B cell (primary cell): ENCODE measurements around the gene BIK. TPM values are rescaled to one million over a fixed set of nuclear protein-coding genes. Genes with fewer than 3 reads are reported as not detected.
A peak's percentile ranks its signal among the peaks of the same experiment; 100 is the strongest.

ENCODE experiments used
- ATAC-seq: fragments of 200-7000 bp; cut with Tn5 transposase; one replicate; pipeline ENCODE4 v1.10.0; 2021; ENCODE audit warnings: low read depth, mild to moderate bottlenecking, moderate number of reproducible peaks, moderate library complexity
- CTCF ChIA-PET: fragments of 350-600 bp; sonication (Branson Sonifier 250); formaldehyde crosslinking; loops from one replicate; lab custom pipeline; 2021; ENCODE audit warnings: antibody characterized with exemption, inconsistent platforms; lab: Charles Lee
- POLR2A ChIA-PET: fragments of 350-600 bp; sonication (Branson Sonifier 250); formaldehyde crosslinking; loops from one replicate; lab custom pipeline; 2021; ENCODE audit warnings: antibody characterized with exemption; lab: Charles Lee
- DNase-seq: peaks from one replicate; pipeline ENCODE4 v3.0.0; 2013
- H2AFZ ChIP-seq: 2 replicates; pipeline ENCODE4 v1.6.1; 2012; ENCODE audit warnings: mild to moderate bottlenecking, low read depth, low read length; ENCODE audit not compliant: insufficient read depth, poor library complexity, severe bottlenecking
- H3K27ac ChIP-seq, 2 donors: 1 replicate in 1 of 2; 2 replicates in 1 of 2; pipeline ENCODE4 v1.5.1; 2012 to 2013; ENCODE audit warnings: low read length in 2 of 2, mild to moderate bottlenecking in 2 of 2, moderate library complexity in 1 of 2
- H3K27me3 ChIP-seq, 4 experiments: fragments of 200-600 bp in 1 of 4; sonication (generic) in 1 of 4; replicated peaks in 1 of 4; 1 replicate in 2 of 4; 2 replicates in 2 of 4; pipeline versions ENCODE4 v1.6.1 to v1.7.0; 2013 to 2016; ENCODE audit warnings: low read length in 3 of 4, mild to moderate bottlenecking in 2 of 4, mixed read lengths in 1 of 4, moderate library complexity in 1 of 4; ENCODE audit not compliant: insufficient read depth in 4 of 4, control insufficient read depth in 3 of 4; ENCODE audit errors: control extremely low read depth in 1 of 4
- H3K36me3 ChIP-seq, 2 experiments: replicated peaks in 1 of 2; 1 replicate in 1 of 2; 2 replicates in 1 of 2; pipeline versions ENCODE4 v1.6.1 to v1.7.1; 2013; ENCODE audit warnings: low read length in 1 of 2; ENCODE audit not compliant: insufficient read depth in 2 of 2, control insufficient read depth in 1 of 2; ENCODE audit errors: control extremely low read depth in 1 of 2, extremely low read depth in 1 of 2
- H3K4me1 ChIP-seq, 2 donors: fragments of 200-600 bp in 1 of 2; sonication (generic) in 1 of 2; 1 replicate in 1 of 2; 2 replicates in 1 of 2; pipeline versions ENCODE4 v1.5.1 to v1.6.1; 2013 to 2017; ENCODE audit warnings: low read length in 2 of 2; ENCODE audit not compliant: control insufficient read depth in 2 of 2, insufficient read depth in 2 of 2
- H3K4me2 ChIP-seq: replicated peaks from 2 replicates; pipeline ENCODE3; 2012; ENCODE audit warnings: mild to moderate bottlenecking, low read depth, low read length; ENCODE audit not compliant: poor library complexity, severe bottlenecking
- H3K4me3 ChIP-seq, 5 experiments: fragments of 200-600 bp in 1 of 5; sonication (generic) in 1 of 5; 1 replicate in 3 of 5; 2 replicates in 2 of 5; pipeline versions ENCODE4 v1.5.1 to v1.7.0; 2011 to 2016; ENCODE audit warnings: low read length in 4 of 5, mild to moderate bottlenecking in 4 of 5, low read depth in 2 of 5, control low read depth in 1 of 5, moderate library complexity in 1 of 5; ENCODE audit not compliant: insufficient read depth in 1 of 5; ENCODE audit errors: control extremely low read depth in 1 of 5, extremely low read depth in 1 of 5
- H3K79me2 ChIP-seq: fragments of 200-600 bp; sonication (generic); one replicate; pipeline ENCODE4 v1.6.0; 2016; ENCODE audit warnings: low read length; ENCODE audit not compliant: control insufficient read depth, insufficient read depth
- H3K9ac ChIP-seq: fragments of 200-600 bp; sonication (generic); 2 replicates; pipeline ENCODE4 v1.6.1; 2017; ENCODE audit warnings: mild to moderate bottlenecking, low read length, moderate library complexity
- H3K9me3 ChIP-seq, 3 donors: one replicate each; pipeline versions ENCODE4 v1.6.1 to v1.7.1; 2013; ENCODE audit warnings: low read length in 2 of 3; ENCODE audit not compliant: control insufficient read depth in 2 of 3, insufficient read depth in 1 of 3; ENCODE audit errors: control extremely low read depth in 1 of 3
- H4K20me1 ChIP-seq: 2 replicates; pipeline ENCODE4 v1.6.0; 2012; ENCODE audit warnings: mild to moderate bottlenecking, low read length; ENCODE audit not compliant: insufficient read depth, control insufficient read depth, poor library complexity, severe bottlenecking
- H3K27ac Mint-ChIP-seq: one replicate; pipeline ENCODE4 v1.8.0; 2021; ENCODE audit warnings: mixed read lengths
- H3K27me3 Mint-ChIP-seq: one replicate; pipeline ENCODE4 v1.8.0; 2021; ENCODE audit warnings: mixed read lengths
- H3K4me1 Mint-ChIP-seq: one replicate; pipeline ENCODE4 v1.8.0; 2021; ENCODE audit warnings: mixed read lengths
- H3K4me3 Mint-ChIP-seq: one replicate; pipeline ENCODE4 v1.8.0; 2021; ENCODE audit warnings: mixed read lengths
- H3K9me3 Mint-ChIP-seq: one replicate; pipeline ENCODE4 v1.8.0; 2022; ENCODE audit warnings: mixed read lengths; ENCODE audit not compliant: insufficient read depth
- EZH2 ChIP-seq: IDR thresholded peaks from 2 replicates; pipeline ENCODE4 v1.6.1; 2012; ENCODE audit warnings: borderline replicate concordance, low read depth, mild to moderate bottlenecking, moderate library complexity, low read length; ENCODE audit not compliant: insufficient read depth, poor library complexity, severe bottlenecking
- WGBS: methylation state at CpG from one replicate; pipeline ENCODE4 v1.1.5; 2013; ENCODE audit warnings: missing lambda C conversion rate; ENCODE audit not compliant: insufficient coverage; 5-methylcytosine and 5-hydroxymethylcytosine counted together
- intact Hi-C: fragments of 100-400 bp; cut with micrococcal nuclease; formaldehyde crosslinking; loops from one replicate; pipeline ENCODE4 v1.10.0; 2022
- polyA plus RNA-seq: library from polyadenylated mRNA; depleted of rRNA; stranded (reverse); fragments of >200 nt; gene quantifications from 2 replicates; pipeline ENCODE4 v1.2.3, GENCODE V29; 2012
- total RNA-seq, 2 donors: library from RNA; stranded (reverse); fragments of 120-200 nt in 1 of 2; gene quantifications; 1 replicate in 1 of 2; 2 replicates in 1 of 2; pipeline versions ENCODE4 v1.2.3 to v1.2.4, GENCODE V29; 2013 to 2022
- TF ChIP-seq, protein P1 (sequence below): fragments of 200-600 bp; IDR thresholded peaks from one replicate; pipeline ENCODE4 v1.8.0; 2022; ENCODE audit warnings: antibody characterized with exemption, mild to moderate bottlenecking

The BIK gene
- total and polyA plus RNA-seq, 2 donors (not counting 1 experiment from before 2014, with no cell fraction given) = 1.3 to 2.7 TPM

DNA sequence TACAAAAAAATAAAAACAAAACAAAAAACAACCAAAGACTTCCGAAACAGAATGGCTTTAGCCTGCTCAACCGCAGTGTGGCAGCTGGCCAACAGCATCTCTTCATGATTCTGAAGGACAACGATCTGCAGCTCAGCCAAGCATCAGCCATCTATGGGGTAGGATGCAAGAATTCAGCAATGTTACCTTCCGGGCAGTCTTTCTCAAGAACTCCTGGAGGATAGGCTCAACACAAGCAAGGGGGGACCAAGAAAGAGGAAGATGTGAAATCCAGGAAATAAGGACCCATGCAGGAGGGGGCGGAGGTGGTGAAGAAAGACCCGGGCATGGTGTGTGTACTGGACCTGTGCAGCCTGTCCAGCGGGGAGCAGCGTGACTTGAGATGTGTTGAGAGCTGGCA, 37.3 kb downstream of the BIK start:
- Histone ChIP-seq H3K4me2 (peak overlapping the region; percentile 72), H3K36me3 (no peaks in the 10 kb centered on the region), H3K27me3 (no peaks in the 10 kb centered on the region), H3K79me2 (peaks cover 25% of the 10 kb centered on the region), H4K20me1 (no peaks in the 10 kb centered on the region), H3K27ac (peak overlapping the region; percentile 20 to 47), H3K9me3 (no peaks in the 10 kb centered on the region), H3K4me3 (peak overlapping the region in 3 of 5 experiments; percentile 28 to 50 (median 30)), H3K9ac (peak overlapping the region; percentile 43), H2AFZ (peak overlapping the region; percentile 68), H3K4me1 (peaks cover 42 to 62% of the 10 kb centered on the region in 2 donors)
- H3K27ac Mint-ChIP-seq = peak overlapping the region; percentile 79
- H3K4me1 Mint-ChIP-seq = peaks cover 43% of the 10 kb centered on the region
- DNase-seq = peak; percentile 50
- no peak for ATAC-seq
- POLR2A ChIA-PET = interaction anchor here (0.7 to 1.3 kb wide), 3 partner anchors 26 to 291 kb away, joined by 3 to 8 read pairs (median 4); partner anchors contain the start of genes ARFGAP3 and TTLL12
- CTCF ChIA-PET = interaction anchor here (0.7 to 0.9 kb wide), 2 partner anchors 15 to 40 kb away, joined by 3 to 4 read pairs; no protein-coding TSS in a partner anchor
- H3K4me3 Mint-ChIP-seq = peak overlapping the region; percentile 80
- 40% methylated on average over 7 of the region's 8 CpGs for WGBS
- intact Hi-C loops = loop anchor here (1.0 kb wide), 1 partner anchor 39 kb away; the partner anchor contains the start of gene TTLL12
- no peaks in the 10 kb centered on the region for H3K27me3 Mint-ChIP-seq
- TF ChIP-seq EZH2 = no peak
- TF ChIP-seq, protein P1, sequence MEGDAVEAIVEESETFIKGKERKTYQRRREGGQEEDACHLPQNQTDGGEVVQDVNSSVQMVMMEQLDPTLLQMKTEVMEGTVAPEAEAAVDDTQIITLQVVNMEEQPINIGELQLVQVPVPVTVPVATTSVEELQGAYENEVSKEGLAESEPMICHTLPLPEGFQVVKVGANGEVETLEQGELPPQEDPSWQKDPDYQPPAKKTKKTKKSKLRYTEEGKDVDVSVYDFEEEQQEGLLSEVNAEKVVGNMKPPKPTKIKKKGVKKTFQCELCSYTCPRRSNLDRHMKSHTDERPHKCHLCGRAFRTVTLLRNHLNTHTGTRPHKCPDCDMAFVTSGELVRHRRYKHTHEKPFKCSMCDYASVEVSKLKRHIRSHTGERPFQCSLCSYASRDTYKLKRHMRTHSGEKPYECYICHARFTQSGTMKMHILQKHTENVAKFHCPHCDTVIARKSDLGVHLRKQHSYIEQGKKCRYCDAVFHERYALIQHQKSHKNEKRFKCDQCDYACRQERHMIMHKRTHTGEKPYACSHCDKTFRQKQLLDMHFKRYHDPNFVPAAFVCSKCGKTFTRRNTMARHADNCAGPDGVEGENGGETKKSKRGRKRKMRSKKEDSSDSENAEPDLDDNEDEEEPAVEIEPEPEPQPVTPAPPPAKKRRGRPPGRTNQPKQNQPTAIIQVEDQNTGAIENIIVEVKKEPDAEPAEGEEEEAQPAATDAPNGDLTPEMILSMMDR = no peak
- H3K9me3 Mint-ChIP-seq = no peaks in the 10 kb centered on the region

DNA sequence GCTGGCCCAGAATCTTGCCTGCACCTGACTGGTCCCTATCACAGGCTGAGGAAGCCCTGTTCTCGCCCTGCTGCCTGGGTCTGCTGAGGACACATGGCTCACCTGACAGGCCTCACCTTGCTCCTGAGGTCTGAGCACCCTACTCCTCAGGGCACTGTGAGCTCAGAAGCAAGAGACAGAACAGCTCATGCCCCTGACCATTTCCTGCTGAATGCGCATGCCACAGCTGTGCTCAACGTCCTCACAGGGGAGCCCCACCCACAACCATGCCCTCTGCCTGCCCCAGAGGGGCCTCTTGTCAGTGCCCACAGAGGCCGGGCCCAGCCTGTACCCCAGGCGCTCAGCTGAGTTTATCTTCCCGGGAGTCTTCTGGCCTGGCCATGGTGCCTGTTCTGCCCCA, 38.0 kb downstream of the BIK start:
- peaks cover 43 to 64% of the 10 kb centered on the region in 2 donors for H3K4me1 ChIP-seq
- H3K79me2 ChIP-seq = peaks cover 25% of the 10 kb centered on the region
- ChIA-PET POLR2A (no interaction called here), CTCF (interaction anchor here (0.6 to 0.9 kb wide), 2 partner anchors 39 to 474 kb away, joined by 3 to 4 read pairs; no protein-coding TSS in a partner anchor)
- no peaks in the 10 kb centered on the region for H3K9me3 Mint-ChIP-seq
- H3K27me3 Mint-ChIP-seq = no peaks in the 10 kb centered on the region
- H3K4me2 ChIP-seq = peak overlapping the region; percentile 48
- H3K4me3 Mint-ChIP-seq = peak overlapping the region; percentile 62
- peak; percentile 37 for DNase-seq
- H3K9me3 ChIP-seq = no peaks in the 10 kb centered on the region
- peaks cover 43% of the 10 kb centered on the region for H3K4me1 Mint-ChIP-seq
- TF ChIP-seq EZH2 = no peak
- TF ChIP-seq, protein P1 = no peak
- H3K4me3 ChIP-seq = no peak overlapping the region
- no peaks in the 10 kb centered on the region for H3K36me3 ChIP-seq
- H3K9ac ChIP-seq = no peak overlapping the region
- no peaks in the 10 kb centered on the region for H4K20me1 ChIP-seq
- intact Hi-C loops = no loop called here
- peak overlapping the region; percentile 46 for H2AFZ ChIP-seq
- WGBS = 21% methylated on average over 6 of the region's 6 CpGs
- H3K27ac ChIP-seq = peak overlapping the region; percentile 29 to 46
- peak overlapping the region; percentile 75 for H3K27ac Mint-ChIP-seq
- no peak for ATAC-seq
- H3K27me3 ChIP-seq = no peaks in the 10 kb centered on the region
